Ishikawa (cell line): ENCODE results near the gene TMEM132E.

Experiments
- CEBPB ChIP-seq: IDR thresholded peaks from 2 replicates; pipeline ENCODE4 v1.6.1; 2012
- CREB1 ChIP-seq: IDR thresholded peaks from 2 replicates; pipeline ENCODE4 v1.6.1; 2012; ENCODE audit warnings: low read depth
- EGR1 ChIP-seq: IDR thresholded peaks from 2 replicates; pipeline ENCODE4 v1.6.1; 2012
- EP300 ChIP-seq: IDR thresholded peaks from 2 replicates; pipeline ENCODE4 v1.6.1; 2012; ENCODE audit warnings: borderline replicate concordance
- FOXM1 ChIP-seq: IDR thresholded peaks from 2 replicates; pipeline ENCODE4 v1.6.1; 2012; ENCODE audit warnings: low read depth, borderline replicate concordance
- NFIC ChIP-seq: IDR thresholded peaks from 2 replicates; pipeline ENCODE4 v1.6.1; 2012
- RAD21 ChIP-seq: IDR thresholded peaks from 2 replicates; pipeline ENCODE4 v1.6.1; 2012; ENCODE audit warnings: low read depth
- TAF1 ChIP-seq: IDR thresholded peaks from 2 replicates; pipeline ENCODE4 v1.6.1; 2012; ENCODE audit warnings: low read depth, mild to moderate bottlenecking
- TCF12 ChIP-seq: IDR thresholded peaks from 2 replicates; pipeline ENCODE4 v1.6.1; 2012; ENCODE audit warnings: low read depth
- TEAD4 ChIP-seq: IDR thresholded peaks from 2 replicates; pipeline ENCODE4 v1.6.1; 2012
- YY1 ChIP-seq: IDR thresholded peaks from 2 replicates; pipeline ENCODE4 v1.6.1; 2012; ENCODE audit warnings: low read depth
- ZBTB7A ChIP-seq: IDR thresholded peaks from 2 replicates; pipeline ENCODE4 v1.6.1; 2012; ENCODE audit warnings: low read depth
- TF ChIP-seq, protein P1 (sequence below): IDR thresholded peaks from 2 replicates; pipeline ENCODE4 v1.6.1; 2012
- TF ChIP-seq, protein P2 (sequence below): IDR thresholded peaks from 2 replicates; pipeline ENCODE4 v1.6.1; 2012
- TF ChIP-seq, protein P3 (sequence below): IDR thresholded peaks from 2 replicates; pipeline ENCODE4 v1.6.1; 2012; ENCODE audit warnings: low read depth, mild to moderate bottlenecking

TMEM132E gene

DNA sequence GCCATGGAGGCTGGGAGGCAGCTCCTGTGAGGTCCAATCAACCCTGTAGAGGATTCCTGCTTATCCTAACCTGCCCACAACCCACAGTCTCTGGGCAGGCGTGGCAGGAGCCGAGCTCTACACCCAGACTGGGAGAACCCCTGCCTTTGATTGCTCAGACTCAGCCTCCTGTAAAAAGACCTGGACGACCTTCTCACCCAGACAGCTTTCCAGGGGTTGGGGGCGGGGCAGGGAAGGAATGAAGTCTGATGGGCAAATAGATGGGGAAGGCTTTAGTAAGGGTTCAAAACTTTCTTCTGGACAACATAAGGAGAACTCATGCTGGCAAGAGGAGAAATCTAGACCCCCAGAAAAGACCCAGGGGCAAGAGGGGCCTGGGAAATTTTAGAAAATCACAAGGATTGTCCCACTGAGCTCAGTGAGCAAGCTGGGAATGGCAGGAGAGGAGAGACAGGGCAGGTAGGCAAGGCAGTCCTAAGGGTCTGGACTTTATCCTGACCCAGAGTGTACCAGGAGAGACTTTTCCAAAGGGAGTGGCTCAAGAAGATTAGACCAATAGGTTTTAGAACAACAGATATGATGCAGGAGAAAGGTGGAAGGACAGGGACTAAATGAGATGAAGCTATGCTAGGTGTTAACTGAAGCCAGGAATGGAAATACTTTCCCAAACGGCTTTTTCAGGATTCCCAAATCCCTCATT is 70.8 kb downstream of the TMEM132E start:
- TF ChIP-seq TAF1 = no peak

DNA sequence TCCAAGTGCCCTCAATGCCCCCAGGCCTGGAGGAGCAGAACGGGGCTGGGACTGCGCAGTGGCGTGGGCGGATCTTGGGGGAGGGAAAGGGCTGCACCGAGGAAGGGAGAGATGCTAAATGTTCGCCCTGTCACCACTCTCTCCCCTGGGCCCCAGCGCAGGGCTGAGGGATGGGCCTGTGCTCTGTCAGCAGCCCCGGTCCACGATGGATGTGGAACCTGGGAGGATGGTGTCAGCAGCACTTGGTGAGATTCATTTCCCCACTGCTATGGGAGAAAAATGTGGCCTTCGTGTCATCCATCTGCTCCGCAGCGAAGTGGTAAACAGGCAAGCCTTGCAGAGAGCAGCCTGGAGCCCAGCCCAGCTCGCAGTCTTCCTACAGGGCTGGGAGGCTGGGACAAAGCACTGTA is 72.0 kb downstream of the TMEM132E start:
- TF ChIP-seq, protein P1, sequence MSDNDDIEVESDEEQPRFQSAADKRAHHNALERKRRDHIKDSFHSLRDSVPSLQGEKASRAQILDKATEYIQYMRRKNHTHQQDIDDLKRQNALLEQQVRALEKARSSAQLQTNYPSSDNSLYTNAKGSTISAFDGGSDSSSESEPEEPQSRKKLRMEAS = no peak
- TF ChIP-seq FOXM1 (no peak), NFIC (no peak), TCF12 (no peak), TEAD4 (no peak), EGR1 (no peak), CREB1 (no peak), YY1 (no peak), EP300 (no peak), CEBPB (no peak)
- TF ChIP-seq, protein P2, sequence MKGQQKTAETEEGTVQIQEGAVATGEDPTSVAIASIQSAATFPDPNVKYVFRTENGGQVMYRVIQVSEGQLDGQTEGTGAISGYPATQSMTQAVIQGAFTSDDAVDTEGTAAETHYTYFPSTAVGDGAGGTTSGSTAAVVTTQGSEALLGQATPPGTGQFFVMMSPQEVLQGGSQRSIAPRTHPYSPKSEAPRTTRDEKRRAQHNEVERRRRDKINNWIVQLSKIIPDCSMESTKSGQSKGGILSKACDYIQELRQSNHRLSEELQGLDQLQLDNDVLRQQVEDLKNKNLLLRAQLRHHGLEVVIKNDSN = no peak

DNA sequence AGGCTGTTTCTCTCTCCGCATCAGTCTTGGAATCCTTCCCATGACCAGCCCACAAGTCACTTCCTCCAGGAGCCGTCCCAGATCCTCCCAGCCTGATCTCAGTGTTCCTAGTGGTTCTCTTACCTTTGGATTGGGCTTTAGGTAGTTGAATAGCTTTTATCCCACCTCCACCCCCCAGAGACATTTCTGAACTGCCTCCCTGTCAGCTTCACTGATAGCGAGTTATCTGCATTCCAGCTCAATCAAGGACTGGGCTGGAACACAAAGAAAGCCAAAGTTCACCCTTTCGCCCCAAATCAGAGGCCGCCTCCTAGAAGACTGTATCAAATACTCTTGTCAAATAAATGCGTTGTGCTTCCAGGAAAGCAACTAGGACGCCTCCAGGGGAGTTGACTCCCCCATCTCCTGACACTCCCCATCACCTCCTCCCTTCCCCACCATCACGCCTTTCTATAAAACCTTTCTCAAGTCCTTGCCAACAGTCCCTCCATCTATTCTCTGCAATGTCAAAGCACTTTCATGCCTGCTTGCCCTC is 72.7 kb downstream of the TMEM132E start:
- TF ChIP-seq TCF12 (no peak), FOXM1 (no peak), CREB1 (no peak), RAD21 (no peak), TAF1 (no peak), TEAD4 (no peak), ZBTB7A (no peak), YY1 (no peak), EGR1 (no peak), CEBPB (no peak), NFIC (no peak)
- TF ChIP-seq, protein P1 = no peak
- TF ChIP-seq, protein P3, sequence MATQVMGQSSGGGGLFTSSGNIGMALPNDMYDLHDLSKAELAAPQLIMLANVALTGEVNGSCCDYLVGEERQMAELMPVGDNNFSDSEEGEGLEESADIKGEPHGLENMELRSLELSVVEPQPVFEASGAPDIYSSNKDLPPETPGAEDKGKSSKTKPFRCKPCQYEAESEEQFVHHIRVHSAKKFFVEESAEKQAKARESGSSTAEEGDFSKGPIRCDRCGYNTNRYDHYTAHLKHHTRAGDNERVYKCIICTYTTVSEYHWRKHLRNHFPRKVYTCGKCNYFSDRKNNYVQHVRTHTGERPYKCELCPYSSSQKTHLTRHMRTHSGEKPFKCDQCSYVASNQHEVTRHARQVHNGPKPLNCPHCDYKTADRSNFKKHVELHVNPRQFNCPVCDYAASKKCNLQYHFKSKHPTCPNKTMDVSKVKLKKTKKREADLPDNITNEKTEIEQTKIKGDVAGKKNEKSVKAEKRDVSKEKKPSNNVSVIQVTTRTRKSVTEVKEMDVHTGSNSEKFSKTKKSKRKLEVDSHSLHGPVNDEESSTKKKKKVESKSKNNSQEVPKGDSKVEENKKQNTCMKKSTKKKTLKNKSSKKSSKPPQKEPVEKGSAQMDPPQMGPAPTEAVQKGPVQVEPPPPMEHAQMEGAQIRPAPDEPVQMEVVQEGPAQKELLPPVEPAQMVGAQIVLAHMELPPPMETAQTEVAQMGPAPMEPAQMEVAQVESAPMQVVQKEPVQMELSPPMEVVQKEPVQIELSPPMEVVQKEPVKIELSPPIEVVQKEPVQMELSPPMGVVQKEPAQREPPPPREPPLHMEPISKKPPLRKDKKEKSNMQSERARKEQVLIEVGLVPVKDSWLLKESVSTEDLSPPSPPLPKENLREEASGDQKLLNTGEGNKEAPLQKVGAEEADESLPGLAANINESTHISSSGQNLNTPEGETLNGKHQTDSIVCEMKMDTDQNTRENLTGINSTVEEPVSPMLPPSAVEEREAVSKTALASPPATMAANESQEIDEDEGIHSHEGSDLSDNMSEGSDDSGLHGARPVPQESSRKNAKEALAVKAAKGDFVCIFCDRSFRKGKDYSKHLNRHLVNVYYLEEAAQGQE = no peak

DNA sequence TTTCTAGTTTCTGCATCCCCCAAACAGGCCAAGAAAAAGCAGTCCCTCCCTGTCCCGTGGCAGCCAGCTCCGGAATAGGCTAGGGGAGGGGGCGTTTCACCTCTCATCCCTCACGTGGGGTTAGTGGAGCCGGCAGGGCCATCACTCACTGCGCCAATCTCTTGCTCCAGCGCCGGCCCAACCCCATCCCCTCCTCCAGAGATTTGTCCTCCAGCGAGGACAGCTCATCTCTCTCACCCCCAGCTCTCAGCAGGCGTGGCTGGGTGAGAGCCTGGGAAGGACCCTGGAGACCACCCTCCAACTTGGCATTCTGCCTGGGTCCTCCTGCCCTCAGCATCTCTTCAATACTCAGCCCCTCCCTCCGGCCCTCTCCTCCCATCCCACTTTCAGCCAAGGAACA is 74.1 kb downstream of the TMEM132E start:
- TF ChIP-seq TCF12 (no peak), TAF1 (no peak), EGR1 (no peak), RAD21 (no peak), CREB1 (no peak)

DNA sequence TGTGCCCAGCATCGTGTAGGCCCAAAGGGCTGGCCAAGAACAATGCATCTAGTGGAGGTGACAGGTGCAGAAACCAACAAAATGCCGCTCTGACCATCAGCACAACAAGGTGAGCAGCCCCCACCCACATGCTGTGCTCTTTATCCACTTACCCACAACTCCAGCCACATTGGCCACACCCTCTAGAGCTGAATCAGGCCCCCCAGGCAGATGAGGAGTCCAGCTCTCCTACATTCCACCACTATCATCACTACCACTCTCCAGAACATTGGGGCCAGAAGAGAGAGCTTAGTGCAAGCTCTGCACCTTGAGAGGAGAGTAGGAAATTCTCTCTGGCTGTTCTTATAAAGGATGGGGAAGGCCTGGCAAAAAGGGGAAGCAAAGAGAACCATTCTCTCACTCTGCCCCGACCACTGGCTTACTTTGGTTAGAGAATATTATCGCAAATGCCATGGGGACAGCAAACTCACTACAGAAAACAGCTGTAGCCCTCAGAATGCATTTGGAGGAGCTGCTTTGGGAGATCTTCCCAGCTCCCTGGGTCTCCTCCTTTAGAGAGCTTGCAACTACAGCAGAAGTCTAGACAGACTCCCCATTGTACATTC is 75.0 kb downstream of the TMEM132E start:
- TF ChIP-seq, protein P1 = no peak
- TF ChIP-seq EP300 (no peak), FOXM1 (no peak), RAD21 (no peak), TAF1 (no peak), YY1 (no peak), CREB1 (no peak), EGR1 (no peak), TCF12 (no peak), NFIC (no peak), ZBTB7A (no peak)

DNA sequence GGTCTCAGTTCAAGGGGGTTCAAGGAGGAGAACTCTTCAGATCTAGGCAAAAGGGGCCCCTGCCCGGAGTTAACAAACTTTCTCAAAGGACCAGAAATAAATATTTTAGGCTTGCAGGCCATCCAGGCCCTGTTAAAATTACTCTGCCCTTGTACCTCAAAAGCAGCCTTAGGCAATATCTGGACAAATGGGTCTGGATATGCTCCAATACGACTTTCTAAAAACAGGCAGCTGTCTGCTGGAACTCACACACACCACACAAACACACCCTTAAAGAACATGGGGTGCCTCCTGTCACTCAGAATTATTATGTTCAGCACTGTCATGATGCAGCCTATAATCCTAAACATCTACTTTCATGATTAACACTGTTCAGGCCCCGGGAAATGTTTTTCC is 75.5 kb downstream of the TMEM132E start:
- TF ChIP-seq TEAD4 (no peak), NFIC (no peak), YY1 (no peak), RAD21 (no peak), TAF1 (no peak), TCF12 (no peak), CEBPB (no peak)
- TF ChIP-seq, protein P1 = no peak
- TF ChIP-seq, protein P2 = no peak

DNA sequence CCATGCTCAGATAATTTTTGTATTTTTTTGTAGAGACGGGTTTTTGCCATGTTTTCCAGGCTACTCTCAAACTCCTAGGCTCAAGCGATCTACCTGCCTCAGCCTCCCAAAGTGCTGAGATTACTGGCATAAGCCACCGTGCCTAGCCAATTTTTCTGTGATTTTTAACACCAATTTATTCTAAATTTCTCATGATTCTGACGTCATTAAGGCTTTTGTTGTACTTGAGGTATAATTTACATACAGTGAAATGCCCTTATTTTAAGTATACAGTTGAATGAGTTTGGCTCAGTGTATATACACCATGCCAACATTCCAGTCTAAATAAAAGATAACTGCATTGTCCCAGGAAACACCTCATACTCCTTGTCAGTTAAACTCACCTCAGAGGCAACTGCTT is 77.4 kb downstream of the TMEM132E start:
- TF ChIP-seq ZBTB7A = no peak
- TF ChIP-seq CREB1 = no peak
- TF ChIP-seq TAF1 = no peak
- no peak for TF ChIP-seq TEAD4
- no peak for TF ChIP-seq EP300
- TF ChIP-seq EGR1 = no peak
- no peak for TF ChIP-seq RAD21
- TF ChIP-seq TCF12 = no peak
- TF ChIP-seq FOXM1 = no peak
- TF ChIP-seq NFIC = no peak
- TF ChIP-seq, protein P1 = no peak
- TF ChIP-seq, protein P3 = no peak
- TF ChIP-seq, protein P2 = no peak
- no peak for TF ChIP-seq CEBPB
